Measurements from ENCODE around the gene SIX5. TPM values are rescaled to one million over a fixed set of nuclear protein-coding genes. Genes with fewer than 3 reads are reported as not detected.
A peak's percentile ranks its signal among the peaks of the same experiment; 100 is the strongest.

The SIX5 gene
- total RNA-seq, 1 donor from 2014 or later: 21.9 TPM

- no peak for TF ChIP-seq CTCF (IDR thresholded peaks at IDR 0.05; ENCODE audit: unreplicated experiment)
- H3K9me3 Mint-ChIP-seq (ENCODE audit: unreplicated experiment): no peaks in the 10 kb centered on the region
- H3K4me3 Mint-ChIP-seq (ENCODE audit: unreplicated experiment): peak overlapping the region; percentile 91
- peak overlapping the region; percentile 81 for H3K27ac Mint-ChIP-seq (ENCODE audit: unreplicated experiment)
- peak; percentile 85 for DNase-seq (ENCODE audit: low spot score)
- peaks cover 6% of the 10 kb centered on the region for H3K36me3 Mint-ChIP-seq (ENCODE audit: low read depth, unreplicated experiment)
- H3K27me3 Mint-ChIP-seq (ENCODE audit: unreplicated experiment): peaks cover 13% of the 10 kb centered on the region
- no peaks in the 10 kb centered on the region for H3K4me1 Mint-ChIP-seq (ENCODE audit: unreplicated experiment)
These were observed 46.6 kb upstream of the SIX5 start for GRCh38 chr19:45815481-45816216.

GRCh38 chr19:45814851-45815480, 45.9 kb upstream of the SIX5 start, which contains the start of gene RSPH6A:
TSS of gene RSPH6A (minus strand) at chr19:45815308. CDS start at chr19:45815176, 132 bp downstream.
- peaks cover 6% of the 10 kb centered on the region for H3K36me3 Mint-ChIP-seq (ENCODE audit: low read depth, unreplicated experiment)
- H3K27me3 Mint-ChIP-seq (ENCODE audit: unreplicated experiment): peaks cover 11% of the 10 kb centered on the region
- H3K4me1 Mint-ChIP-seq (ENCODE audit: unreplicated experiment): no peaks in the 10 kb centered on the region
- H3K27ac Mint-ChIP-seq (ENCODE audit: unreplicated experiment): peak within 1 kb of the TSS; percentile 81
- peak; percentile 28 for DNase-seq (ENCODE audit: low spot score)
- TF ChIP-seq CTCF (IDR thresholded peaks at IDR 0.05; ENCODE audit: unreplicated experiment): no peak
- H3K4me3 Mint-ChIP-seq (ENCODE audit: unreplicated experiment): peak within 1 kb of the TSS; percentile 91
- H3K9me3 Mint-ChIP-seq (ENCODE audit: unreplicated experiment): no peaks in the 10 kb centered on the region

GRCh38 chr19:45814166-45814780, 45.2 kb upstream of the SIX5 start:
- H3K27ac Mint-ChIP-seq (ENCODE audit: unreplicated experiment): no peak overlapping the region
- peaks cover 11% of the 10 kb centered on the region for H3K27me3 Mint-ChIP-seq (ENCODE audit: unreplicated experiment)
- no peaks in the 10 kb centered on the region for H3K4me1 Mint-ChIP-seq (ENCODE audit: unreplicated experiment)
- H3K4me3 Mint-ChIP-seq (ENCODE audit: unreplicated experiment): peak overlapping the region; percentile 91
- no peaks in the 10 kb centered on the region for H3K9me3 Mint-ChIP-seq (ENCODE audit: unreplicated experiment)
- peaks cover 6% of the 10 kb centered on the region for H3K36me3 Mint-ChIP-seq (ENCODE audit: low read depth, unreplicated experiment)
- no peak for DNase-seq (ENCODE audit: low spot score)
- no peak for TF ChIP-seq CTCF (IDR thresholded peaks at IDR 0.05; ENCODE audit: unreplicated experiment)

GRCh38 chr19:45812297-45812696, 43.2 kb upstream of the SIX5 start:
- H3K27me3 Mint-ChIP-seq (ENCODE audit: unreplicated experiment): peaks cover 11% of the 10 kb centered on the region
- no peak overlapping the region for H3K27ac Mint-ChIP-seq (ENCODE audit: unreplicated experiment)
- DNase-seq (ENCODE audit: low spot score): no peak
- H3K4me1 Mint-ChIP-seq (ENCODE audit: unreplicated experiment): no peaks in the 10 kb centered on the region
- peak overlapping the region; percentile 40 for H3K4me3 Mint-ChIP-seq (ENCODE audit: unreplicated experiment)
- TF ChIP-seq CTCF (IDR thresholded peaks at IDR 0.05; ENCODE audit: unreplicated experiment): no peak
- H3K9me3 Mint-ChIP-seq (ENCODE audit: unreplicated experiment): no peaks in the 10 kb centered on the region
- peaks cover 6% of the 10 kb centered on the region for H3K36me3 Mint-ChIP-seq (ENCODE audit: low read depth, unreplicated experiment)
